AG20443 (cell line): ENCODE data around the gene FDX2.
"Not testable (repeated sequence)": the region's sequence is repeated elsewhere in the genome, so short reads cannot be mapped to it uniquely, and the experiment has no call there.

Experiments
- DNase-seq: peaks from one replicate; pipeline ENCODE4 v3.0.0; 2012; ENCODE audit warnings: low spot score, mixed read lengths

Gene FDX2

GRCh38 chr19:10315335-10316214 is at the start of gene FDX2:
TSS of gene FDX2 (minus strand) at chr19:10316015. CDS start at chr19:10315996, 19 bp downstream.
- peak; percentile 97 for DNase-seq

GRCh38 chr19:10365518-10365917 is 49.7 kb upstream of the FDX2 start:
- no peak for DNase-seq

DNA sequence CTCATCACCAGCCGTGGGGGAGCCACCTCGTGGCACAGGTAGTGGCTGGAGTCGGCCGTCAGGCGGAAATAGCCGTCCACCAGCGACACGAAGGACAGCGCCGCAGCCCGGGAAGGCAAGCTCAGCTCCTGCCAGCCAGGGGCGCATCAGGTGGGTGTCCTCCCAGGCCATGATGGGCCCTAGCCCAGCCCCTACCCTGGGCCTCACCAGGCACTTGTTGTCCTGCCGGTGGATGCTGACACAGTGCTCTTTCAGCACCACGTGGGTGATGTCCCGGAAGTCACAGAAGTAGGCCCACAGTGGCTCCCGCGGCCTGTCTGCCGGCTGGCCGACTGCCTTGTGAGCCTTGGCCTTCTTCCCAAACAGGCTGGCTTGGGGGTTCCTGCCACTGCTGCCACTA is 48.8 kb upstream of the FDX2 start:
- no peak for DNase-seq

GRCh38 chr19:10363789-10364281 is 48.0 kb upstream of the FDX2 start:
- no peak for DNase-seq

GRCh38 chr19:10362259-10362658 is 46.4 kb upstream of the FDX2 start:
- peak; percentile 5 for DNase-seq

DNA sequence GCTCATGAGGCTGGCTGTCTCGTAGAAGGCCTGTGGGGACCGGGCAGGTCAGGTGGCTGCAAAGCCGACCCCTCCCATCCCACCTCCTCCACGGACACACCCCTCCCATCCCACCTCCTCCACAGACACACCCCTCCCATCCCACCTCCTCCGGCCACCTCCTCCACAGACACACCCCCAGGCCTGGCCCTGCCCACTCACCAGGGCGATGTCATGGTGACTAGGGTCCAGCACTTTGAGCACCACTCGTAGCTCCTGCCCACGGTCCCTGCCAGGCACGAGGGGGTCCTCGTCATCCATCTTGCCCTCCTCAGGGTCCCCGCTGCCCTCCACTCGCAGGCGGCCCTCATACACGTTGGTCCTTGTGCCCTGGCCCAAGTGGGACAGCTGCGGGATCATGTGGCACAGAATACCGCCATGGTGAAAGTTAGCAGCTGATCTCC is 45.8 kb upstream of the FDX2 start:
- no peak for DNase-seq

GRCh38 chr19:10356431-10356830 is 40.6 kb upstream of the FDX2 start:
- no peak for DNase-seq

DNA sequence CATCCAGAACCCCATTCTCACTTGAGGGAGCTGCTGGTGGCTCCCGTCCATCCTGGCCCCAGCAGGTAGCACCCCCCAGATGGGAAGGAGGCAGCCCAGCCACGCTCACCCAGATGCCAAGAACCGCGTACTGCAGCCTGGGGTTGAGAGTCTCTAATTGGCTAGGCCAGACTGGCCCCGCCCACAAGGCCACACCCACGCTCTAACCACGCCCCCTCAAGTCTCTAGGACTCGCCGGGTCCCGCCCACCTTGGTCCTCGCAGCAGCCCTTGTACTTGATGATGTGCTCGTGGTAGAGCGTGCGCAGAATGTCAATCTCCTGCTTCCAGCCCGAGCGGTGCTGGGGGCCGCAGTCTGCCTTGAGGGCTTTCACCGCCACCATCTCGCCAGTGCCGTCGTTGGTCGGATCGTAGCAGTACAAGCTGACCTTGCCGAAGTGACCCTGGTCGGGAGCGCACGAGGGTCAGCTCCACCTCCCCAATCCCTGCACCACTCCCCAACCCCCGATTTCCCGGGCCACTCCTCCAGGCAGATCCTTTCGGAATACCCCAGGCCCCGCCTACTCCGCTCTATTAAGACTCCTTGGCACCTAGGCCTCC is 38.1 kb upstream of the FDX2 start:
- peak; percentile 47 for DNase-seq

- DNase-seq: no peak
Observed at GRCh38 chr19:10352764-10353671, 37.2 kb upstream of the FDX2 start.

DNA sequence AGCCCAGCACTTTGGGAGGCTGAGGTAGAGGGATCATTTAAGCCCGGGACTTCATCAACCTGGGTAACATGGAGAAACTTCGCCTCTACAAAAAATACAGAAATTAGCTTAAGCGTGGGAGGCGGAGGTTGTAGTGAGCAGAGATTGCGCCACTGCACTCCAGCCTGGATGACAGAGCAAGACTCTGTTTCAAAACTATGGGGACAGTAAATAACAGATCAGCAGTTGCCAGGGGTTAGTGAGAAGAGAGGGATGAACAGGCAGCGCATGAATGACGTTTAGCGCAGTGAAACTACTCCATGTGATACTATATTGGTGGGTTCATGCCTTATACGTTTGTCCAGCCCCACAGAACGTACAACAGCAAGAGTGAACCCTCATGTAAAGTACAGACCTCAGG is 30.7 kb upstream of the FDX2 start:
- no peak for DNase-seq

DNA sequence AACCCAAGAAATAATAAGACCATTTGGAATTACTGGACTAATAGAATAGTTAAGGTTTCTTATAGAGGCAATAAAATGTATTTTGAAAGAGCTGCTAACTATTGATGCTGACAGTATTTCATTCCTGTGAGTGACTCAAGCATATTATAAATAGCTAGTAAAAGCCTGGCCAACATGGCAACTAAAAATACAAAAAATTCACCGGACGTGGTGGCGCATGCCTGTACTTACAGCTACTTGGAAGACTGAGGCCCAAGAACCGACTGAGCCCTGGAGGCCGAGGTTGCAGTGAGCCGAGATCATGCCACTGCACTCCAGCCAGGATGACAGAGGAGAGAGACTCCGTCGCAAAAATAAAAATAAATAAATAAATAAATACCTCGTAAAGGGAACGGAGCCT is 29.0 kb upstream of the FDX2 start:
- no peak for DNase-seq

DNA sequence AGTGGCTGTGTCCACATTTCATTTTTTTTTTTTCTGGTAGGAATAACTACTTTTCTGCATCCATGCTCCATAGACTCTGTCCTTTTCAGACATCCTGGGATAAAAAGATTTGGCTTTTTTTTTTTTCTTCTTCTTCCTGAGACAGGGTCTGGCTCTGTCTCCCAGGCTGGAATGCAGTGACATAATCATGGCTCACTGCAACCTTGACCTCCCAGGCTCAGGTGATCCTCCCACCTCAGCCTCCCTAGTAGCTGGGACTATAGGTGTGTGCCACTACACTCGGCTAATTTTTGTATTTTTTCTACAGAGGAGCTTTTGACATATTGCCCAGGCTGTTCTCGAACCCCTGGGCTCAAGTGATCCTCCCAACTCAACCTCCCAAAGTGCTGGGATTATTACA is 27.7 kb upstream of the FDX2 start:
- no peak for DNase-seq

DNA sequence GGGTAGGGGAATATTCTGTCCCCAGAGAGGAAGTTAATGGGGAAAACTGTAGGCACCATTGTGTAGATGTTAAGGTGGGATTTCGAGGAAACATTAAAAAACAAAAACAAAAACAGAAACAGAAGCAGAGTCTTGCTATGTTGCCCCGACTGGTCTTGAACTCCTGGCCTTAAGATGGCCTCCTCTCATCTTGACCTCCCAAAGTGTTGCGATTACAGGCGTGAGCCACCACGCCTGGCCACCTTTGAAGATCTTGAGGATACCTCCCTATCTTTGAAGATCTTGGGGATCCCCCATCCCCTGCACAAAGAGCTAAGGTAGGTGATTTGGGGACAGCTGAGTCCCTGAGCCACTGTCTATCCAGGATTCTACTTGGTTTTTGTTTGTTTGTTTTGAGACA is 24.2 kb upstream of the FDX2 start:
- DNase-seq: no peak

DNA sequence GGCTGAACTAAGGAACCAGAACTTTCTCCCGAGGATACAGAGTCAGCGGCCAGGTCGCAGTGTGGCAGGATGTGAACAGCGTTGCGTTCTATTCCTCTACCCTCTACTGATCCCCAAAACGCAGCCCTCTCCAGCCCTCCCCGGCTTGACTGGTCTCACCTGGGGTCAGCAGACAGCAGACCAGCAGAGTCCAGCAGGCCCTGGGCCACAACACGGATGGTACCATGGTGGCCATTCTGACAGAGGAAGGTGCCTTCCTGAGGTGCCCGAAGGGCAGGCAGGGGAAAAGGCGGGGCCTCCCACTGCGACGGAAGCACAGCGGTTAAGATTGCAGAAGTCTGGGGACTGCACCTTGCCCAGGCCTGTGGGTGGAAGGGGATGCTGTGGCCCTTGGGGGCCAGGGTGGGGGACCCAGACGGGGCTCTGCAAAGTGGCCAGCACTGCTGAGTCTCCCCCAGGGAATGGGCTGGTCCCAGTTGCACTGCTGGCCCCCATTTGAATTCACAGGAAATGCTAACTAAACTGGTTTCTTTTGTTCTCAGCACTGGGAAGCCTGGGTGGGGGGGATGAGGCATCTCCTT is 23.7 kb upstream of the FDX2 start, which contains the start of gene ICAM3:
Gene ICAM3, minus strand, starts transcription at position 245 of the 581 bp plus-strand sequence. Its CDS starts 10 bp downstream, at position 235.
- DNase-seq: no peak

- DNase-seq: no peak
Observed at GRCh38 chr19:10338940-10339339, 23.1 kb upstream of the FDX2 start.

DNA sequence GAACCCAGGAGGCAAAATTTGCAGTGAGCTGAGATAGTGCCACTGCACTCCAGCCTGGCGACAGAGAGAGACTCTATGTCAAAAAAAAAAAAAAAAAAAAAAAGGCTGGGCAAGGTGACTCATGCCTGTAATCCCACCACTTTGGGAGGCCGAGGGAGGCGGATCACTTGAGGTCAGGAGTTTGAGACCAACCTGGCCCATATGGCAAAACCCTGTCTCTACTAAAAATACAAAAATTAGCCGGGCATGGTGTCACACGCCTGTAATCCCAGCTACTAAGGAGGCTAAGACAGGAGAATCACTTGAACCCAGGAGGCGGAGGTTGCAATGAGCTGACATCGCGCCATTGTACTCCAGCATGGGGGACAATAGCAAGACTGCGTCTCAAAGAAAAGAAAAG is 20.9 kb upstream of the FDX2 start:
- not testable (repeated sequence) for DNase-seq

GRCh38 chr19:10335352-10335985 is 19.7 kb upstream of the FDX2 start:
- no peak for DNase-seq

- DNase-seq: peak; percentile 96
Observed at GRCh38 chr19:10334588-10335351, 19.0 kb upstream of the FDX2 start.

DNA sequence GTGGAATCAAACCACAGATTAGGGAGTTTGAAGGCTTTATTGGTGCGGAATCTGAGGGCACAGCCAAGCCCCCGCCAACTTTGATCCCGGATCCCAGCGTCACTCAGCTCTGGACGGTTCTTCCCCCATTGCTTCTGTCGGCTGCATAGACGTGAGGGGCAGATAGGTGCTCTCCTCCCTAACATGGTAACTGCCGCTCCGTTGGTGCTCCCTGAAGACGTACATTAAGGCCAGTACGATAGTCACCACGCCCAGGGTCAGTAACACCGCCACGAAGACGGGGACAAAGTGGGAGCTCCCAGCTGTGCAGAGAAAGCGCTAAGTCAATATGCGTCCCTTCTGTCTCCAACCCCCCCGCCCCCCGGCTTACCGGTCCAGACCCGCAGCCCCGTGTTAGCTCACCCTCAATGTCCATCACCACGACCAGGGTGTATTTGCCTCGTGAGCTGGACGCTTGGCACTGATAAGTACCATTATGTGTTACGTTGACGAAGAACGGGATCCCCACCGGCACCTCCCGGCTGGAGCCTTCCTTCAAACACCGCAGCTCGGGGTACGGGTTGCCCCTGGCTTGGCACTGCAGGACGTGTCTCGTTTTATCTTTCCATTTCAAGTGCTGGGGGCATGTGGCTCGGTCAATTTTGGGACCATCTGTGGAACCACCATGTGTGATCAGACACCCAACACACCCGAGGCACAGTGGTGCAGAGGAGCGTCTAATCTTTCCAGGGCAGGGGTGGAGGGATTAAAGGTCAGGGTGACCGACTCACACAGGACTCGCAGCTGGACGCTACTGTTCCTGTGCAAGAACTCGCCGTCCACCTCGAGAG is 18.2 kb upstream of the FDX2 start:
- no peak for DNase-seq
